VCaP (cell line): ENCODE data around the gene ANO9.
"Not testable (repeated sequence)": the region's sequence is repeated elsewhere in the genome, so short reads cannot be mapped to it uniquely, and the experiment has no call there.

Source experiments
- H3K27ac ChIP-seq: fragments of 450-650 bp; 2 replicates; pipeline ENCODE4 v1.5.1; 2017
- CTCF ChIP-seq: fragments of 450-650 bp; conservative IDR thresholded peaks from 2 replicates; pipeline ENCODE4 v1.5.1; 2017; ENCODE audit warnings: mild to moderate bottlenecking, moderate library complexity

Gene ANO9

GRCh38 chr11:442611-443081 is 835 bp upstream of the ANO9 start:
- TF ChIP-seq CTCF = no peak

GRCh38 chr11:441043-441417 is 781 bp downstream of the ANO9 start:
- TF ChIP-seq CTCF = no peak
- H3K27ac ChIP-seq = no peak overlapping the region

More at GRCh38 chr11:442611-443081, 835 bp upstream of the ANO9 start:
- no peak overlapping the region for H3K27ac ChIP-seq

DNA sequence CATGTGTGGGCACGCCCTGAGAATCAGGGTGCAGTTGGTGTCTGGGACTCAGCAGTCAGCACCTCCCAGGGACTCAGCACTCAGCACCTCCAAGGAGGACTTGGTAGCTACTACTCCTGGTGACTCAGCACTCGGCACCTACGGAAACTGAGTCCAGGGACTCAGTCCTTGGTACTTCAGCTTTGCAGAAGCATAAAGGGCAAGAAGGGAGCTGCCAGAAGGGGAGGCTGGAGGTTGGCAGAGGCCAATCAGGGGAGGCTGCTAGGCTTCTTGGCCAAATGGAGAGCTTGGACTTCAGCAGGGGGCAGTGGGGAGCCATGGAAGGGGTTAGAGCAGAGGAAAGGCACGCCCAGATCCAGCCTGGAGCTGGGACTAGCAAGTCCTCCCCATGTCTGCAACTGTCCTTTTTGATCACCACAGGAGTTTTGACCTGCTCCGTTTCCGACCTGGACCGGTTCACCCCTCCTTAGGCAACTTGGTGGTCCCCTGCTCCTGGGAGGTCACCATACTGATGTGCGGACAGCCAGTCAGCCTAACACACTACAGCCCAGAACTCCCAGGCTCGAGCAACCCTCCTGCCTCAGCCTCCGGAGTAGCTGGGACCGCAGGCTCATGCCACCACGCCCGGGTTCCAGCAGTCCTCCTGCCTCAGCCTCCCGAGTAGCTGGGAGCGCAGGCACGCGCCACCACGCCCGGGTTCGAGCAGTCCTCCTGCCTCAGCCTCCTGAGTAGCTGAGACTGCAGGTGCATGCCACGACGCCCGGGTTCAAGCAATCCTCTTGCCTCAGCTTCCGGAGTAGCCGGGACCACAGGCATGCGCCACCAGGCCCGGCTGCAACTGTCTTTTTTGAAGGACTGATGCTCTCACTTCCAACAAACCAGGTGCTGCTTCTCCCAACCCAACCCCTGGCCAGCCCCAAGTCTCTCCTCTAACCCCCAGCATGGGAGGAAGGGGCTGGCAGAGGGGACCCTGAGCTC is 1.5 kb downstream of the ANO9 start:
- H3K27ac ChIP-seq = no peak overlapping the region
- TF ChIP-seq CTCF = no peak

- TF ChIP-seq CTCF = no peak
- no peak overlapping the region for H3K27ac ChIP-seq
Observed at GRCh38 chr11:439315-440064, 2.3 kb downstream of the ANO9 start.

DNA sequence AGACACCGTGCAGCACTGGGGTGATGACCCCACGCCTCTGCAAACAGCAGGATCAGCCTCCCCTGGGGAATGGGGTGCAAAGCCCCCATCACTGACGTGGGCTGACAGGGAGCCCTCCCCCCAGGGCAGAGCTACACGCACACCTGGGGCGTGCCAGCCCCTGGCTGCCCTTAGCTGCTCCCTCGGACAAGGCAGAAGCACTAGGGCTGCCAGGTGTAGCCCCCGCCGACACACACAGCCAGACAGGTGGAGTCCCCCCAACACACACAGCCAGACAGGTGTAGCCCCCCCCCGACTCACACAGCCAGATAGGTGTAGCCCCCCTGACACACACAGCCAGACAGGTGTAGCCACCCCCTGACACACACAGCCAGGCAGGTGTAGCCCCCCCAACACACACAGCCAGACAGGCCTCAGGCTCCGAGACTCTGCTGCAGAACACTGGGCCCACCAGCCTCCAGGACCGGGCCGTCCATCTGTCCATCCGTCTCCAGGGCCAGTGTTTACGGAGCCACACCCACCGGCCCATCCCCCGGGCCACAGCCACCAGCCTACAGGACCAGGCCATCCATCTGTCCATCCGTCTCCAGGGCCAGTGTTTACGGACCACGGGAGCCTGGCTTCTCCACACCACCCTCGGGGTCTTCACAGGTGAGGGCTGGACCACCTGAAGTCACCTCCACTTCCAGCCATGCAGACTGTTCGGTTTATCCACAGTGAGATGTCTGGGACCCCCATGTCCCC is 3.5 kb downstream of the ANO9 start:
- TF ChIP-seq CTCF = no peak
- H3K27ac ChIP-seq = no peak overlapping the region

DNA sequence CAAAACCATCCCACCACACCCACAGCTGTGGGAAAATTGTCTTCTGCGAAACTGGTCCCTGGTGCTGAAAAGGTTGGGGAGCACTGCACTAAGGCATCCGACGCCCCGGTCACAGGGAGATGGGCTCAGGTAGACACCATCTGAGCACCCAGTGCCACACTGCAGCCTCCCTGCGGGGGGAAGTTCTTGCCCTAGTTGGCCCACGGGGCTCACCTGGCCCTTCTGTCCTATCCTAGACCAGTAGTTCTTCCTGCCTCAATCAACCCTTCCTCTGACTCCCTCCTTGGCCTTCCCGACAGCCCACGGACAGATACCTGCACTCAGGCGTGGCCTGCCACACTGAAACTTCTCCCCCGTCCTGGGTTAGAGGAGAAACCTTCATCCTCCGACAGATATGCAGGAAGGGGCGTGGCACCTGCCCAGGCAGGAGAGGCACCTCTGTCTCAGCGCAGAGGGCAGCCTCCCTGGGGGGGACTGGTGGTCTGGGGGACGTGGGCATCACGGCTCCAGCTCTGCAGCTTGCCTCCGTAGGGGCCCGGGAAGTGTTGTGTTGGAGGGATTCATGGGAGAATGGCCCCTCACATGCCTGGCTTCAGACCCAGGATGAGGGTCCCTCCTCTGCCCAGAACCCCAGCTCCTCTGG is 4.5 kb downstream of the ANO9 start:
- no peak for TF ChIP-seq CTCF
- no peak overlapping the region for H3K27ac ChIP-seq

DNA sequence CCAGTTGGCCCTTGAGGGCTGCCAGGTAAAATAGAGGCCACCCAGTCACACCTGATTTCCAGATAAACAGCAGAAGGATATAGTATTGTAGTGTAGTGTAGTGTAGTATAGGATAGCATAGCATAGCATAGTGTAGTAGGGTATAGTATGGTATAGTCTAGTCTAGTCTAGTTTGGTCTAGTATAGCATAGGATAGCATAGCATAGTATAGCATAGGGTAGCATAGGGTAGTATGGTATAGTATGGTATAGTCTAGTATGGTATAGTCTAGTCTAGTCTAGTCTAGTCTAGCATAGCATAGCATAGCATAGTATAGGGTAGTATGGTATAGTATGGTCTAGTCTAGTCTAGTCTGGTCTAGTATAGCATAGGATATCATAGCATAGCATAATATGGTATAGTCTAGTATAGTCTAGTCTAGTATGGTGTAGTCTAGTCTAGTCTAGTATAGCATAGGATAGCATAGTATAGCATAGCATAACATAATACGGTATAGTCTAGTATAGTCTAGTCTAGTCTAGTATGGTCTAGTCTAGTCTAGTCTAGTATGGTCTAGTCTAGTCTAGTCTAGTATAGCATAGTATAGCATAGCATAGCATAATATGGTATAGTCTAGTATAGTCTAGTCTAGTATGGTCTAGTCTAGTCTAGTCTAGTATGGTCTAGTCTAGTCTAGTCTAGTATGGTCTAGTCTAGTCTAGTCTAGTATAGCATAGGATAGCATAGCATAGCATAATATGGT is 6.6 kb downstream of the ANO9 start:
- not testable (repeated sequence) for H3K27ac ChIP-seq
